ENCODE measurements around the gene LRFN5. TPM values are rescaled to one million over a fixed set of nuclear protein-coding genes. Genes with fewer than 3 reads are reported as not detected.

Gene LRFN5
- total RNA-seq, 1 donor from 2014 or later = 7.3 TPM

GRCh38 chr14:41606282-41606531, 469 bp upstream of the LRFN5 start:
- peaks cover 23% of the 10 kb centered on the region for H3K27me3 Mint-ChIP-seq (ENCODE audit: unreplicated experiment)
- H3K4me3 Mint-ChIP-seq (ENCODE audit: unreplicated experiment) = peak overlapping the region; percentile 82
- H3K9me3 Mint-ChIP-seq (ENCODE audit: unreplicated experiment) = peaks cover 17% of the 10 kb centered on the region
- peaks cover 15% of the 10 kb centered on the region for H3K4me1 Mint-ChIP-seq (ENCODE audit: low read depth, unreplicated experiment)
- H3K36me3 Mint-ChIP-seq (ENCODE audit: unreplicated experiment) = no peaks in the 10 kb centered on the region
- H3K27ac Mint-ChIP-seq (ENCODE audit: unreplicated experiment) = no peak overlapping the region
- TF ChIP-seq CTCF (IDR thresholded peaks at IDR 0.05; ENCODE audit: partially characterized antibody, unreplicated experiment) = no peak
- no peak for DNase-seq

- Mint-ChIP-seq H3K27me3 (ENCODE audit: unreplicated experiment) (peaks cover 23% of the 10 kb centered on the region), H3K4me1 (ENCODE audit: low read depth, unreplicated experiment) (peaks cover 15% of the 10 kb centered on the region), H3K9me3 (ENCODE audit: unreplicated experiment) (peaks cover 17% of the 10 kb centered on the region)
Observed at GRCh38 chr14:41607304-41607775, 664 bp downstream of the LRFN5 start.

GRCh38 chr14:41607966-41608663, 1.4 kb downstream of the LRFN5 start:
- H3K9me3 Mint-ChIP-seq (ENCODE audit: unreplicated experiment) = peaks cover 17% of the 10 kb centered on the region
- no peak for TF ChIP-seq CTCF (IDR thresholded peaks at IDR 0.05; ENCODE audit: partially characterized antibody, unreplicated experiment)
- peak overlapping the region; percentile 97 for H3K4me3 Mint-ChIP-seq (ENCODE audit: unreplicated experiment)
- peaks cover 15% of the 10 kb centered on the region for H3K4me1 Mint-ChIP-seq (ENCODE audit: low read depth, unreplicated experiment)
- DNase-seq = peak; percentile 50
- no peak overlapping the region for H3K27ac Mint-ChIP-seq (ENCODE audit: unreplicated experiment)
- H3K36me3 Mint-ChIP-seq (ENCODE audit: unreplicated experiment) = no peaks in the 10 kb centered on the region
- peaks cover 23% of the 10 kb centered on the region for H3K27me3 Mint-ChIP-seq (ENCODE audit: unreplicated experiment)

More at GRCh38 chr14:41607304-41607775, 664 bp downstream of the LRFN5 start:
- peak; percentile 19 for DNase-seq
- TF ChIP-seq CTCF (IDR thresholded peaks at IDR 0.05; ENCODE audit: partially characterized antibody, unreplicated experiment) = no peak
- Mint-ChIP-seq H3K4me3 (ENCODE audit: unreplicated experiment) (peak overlapping the region; percentile 97), H3K36me3 (ENCODE audit: unreplicated experiment) (no peaks in the 10 kb centered on the region), H3K27ac (ENCODE audit: unreplicated experiment) (peak overlapping the region; percentile 65)

- TF ChIP-seq CTCF (IDR thresholded peaks at IDR 0.05; ENCODE audit: partially characterized antibody, unreplicated experiment) = no peak
- H3K9me3 Mint-ChIP-seq (ENCODE audit: unreplicated experiment) = peaks cover 17% of the 10 kb centered on the region
- H3K27me3 Mint-ChIP-seq (ENCODE audit: unreplicated experiment) = peaks cover 23% of the 10 kb centered on the region
- no peak for DNase-seq
- peaks cover 15% of the 10 kb centered on the region for H3K4me1 Mint-ChIP-seq (ENCODE audit: low read depth, unreplicated experiment)
- no peaks in the 10 kb centered on the region for H3K36me3 Mint-ChIP-seq (ENCODE audit: unreplicated experiment)
- H3K27ac Mint-ChIP-seq (ENCODE audit: unreplicated experiment) = no peak overlapping the region
- H3K4me3 Mint-ChIP-seq (ENCODE audit: unreplicated experiment) = peak overlapping the region; percentile 97
Observed at GRCh38 chr14:41608681-41609390, 2.2 kb downstream of the LRFN5 start.

- Mint-ChIP-seq H3K36me3 (ENCODE audit: unreplicated experiment) (no peaks in the 10 kb centered on the region), H3K4me3 (ENCODE audit: unreplicated experiment) (peak overlapping the region; percentile 97), H3K27me3 (ENCODE audit: unreplicated experiment) (peaks cover 23% of the 10 kb centered on the region), H3K9me3 (ENCODE audit: unreplicated experiment) (peaks cover 17% of the 10 kb centered on the region), H3K4me1 (ENCODE audit: low read depth, unreplicated experiment) (peaks cover 15% of the 10 kb centered on the region), H3K27ac (ENCODE audit: unreplicated experiment) (no peak overlapping the region)
- TF ChIP-seq CTCF (IDR thresholded peaks at IDR 0.05; ENCODE audit: partially characterized antibody, unreplicated experiment) = no peak
- peak; percentile 78 for DNase-seq
Observed at GRCh38 chr14:41609704-41610183, 3.1 kb downstream of the LRFN5 start.

Measured in glutamatergic neuron (in vitro differentiated cells).